Measurements from ENCODE around the gene XDH. TPM values are rescaled to one million over a fixed set of nuclear protein-coding genes. Genes with fewer than 3 reads are reported as not detected.

XDH gene
- total RNA-seq, 1 donor from 2014 or later = not detected

DNA sequence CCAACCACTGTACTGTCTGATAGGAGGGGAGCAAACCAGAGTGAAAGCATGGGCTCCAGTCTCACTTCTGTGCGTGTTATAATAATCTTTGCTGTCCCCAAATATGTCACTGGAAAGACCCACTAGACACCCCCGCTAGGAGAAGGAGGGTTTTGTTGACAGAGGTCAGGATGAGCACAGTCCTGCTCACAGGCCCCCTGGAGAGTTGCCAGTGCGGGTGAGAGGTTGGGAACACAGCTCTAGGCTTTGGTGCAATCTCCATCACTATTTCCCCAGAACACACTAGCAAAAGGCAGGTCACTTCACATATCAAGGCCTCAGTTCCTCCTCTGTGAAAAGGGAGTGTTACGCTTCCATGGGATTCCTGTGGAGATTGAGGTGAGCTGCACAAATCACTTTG, 9.7 kb downstream of the XDH start:
- Histone ChIP-seq H3K9ac (ENCODE audit: low read depth in 1 of 3, low read length in 3 of 3) (no peak overlapping the region), H3K4me3 (ENCODE audit: low read length in 3 of 3) (no peak overlapping the region), H3K4me1 (ENCODE audit: control insufficient read depth in 3 of 3, insufficient read depth in 3 of 3, low read length in 3 of 3) (no peaks in the 10 kb centered on the region), H3K9me3 (ENCODE audit: control insufficient read depth in 3 of 3, low read length in 3 of 3) (no peaks in the 10 kb centered on the region), H3K27me3 (ENCODE audit: control insufficient read depth in 3 of 3, insufficient read depth in 3 of 3, low read length in 3 of 3) (no peaks in the 10 kb centered on the region), H3K36me3 (ENCODE audit: control insufficient read depth in 3 of 3, insufficient read depth in 3 of 3, low read length in 3 of 3) (no peaks in the 10 kb centered on the region), H3K27ac (ENCODE audit: low read depth, low read length) (no peak overlapping the region)

DNA sequence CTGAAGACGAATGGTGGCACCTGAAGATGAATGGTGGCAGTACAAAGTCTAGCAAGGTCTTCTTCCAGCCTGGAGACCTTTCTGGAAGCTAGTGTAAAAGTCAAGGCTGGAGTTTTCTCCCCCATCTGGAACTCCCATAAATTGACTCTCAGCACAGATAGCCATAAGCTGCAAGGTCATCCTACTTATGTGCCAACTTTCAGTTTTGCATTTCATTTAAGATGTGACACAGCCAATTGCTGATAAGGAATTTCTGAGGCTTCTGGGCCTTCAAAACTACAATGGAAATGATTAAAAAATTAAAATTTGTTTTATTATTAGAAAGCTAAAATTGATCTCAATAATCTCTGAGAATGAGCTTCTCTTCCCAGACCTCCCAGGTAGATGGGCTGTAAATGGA, 10.2 kb downstream of the XDH start:
- no peaks in the 10 kb centered on the region for H3K9me3 ChIP-seq (ENCODE audit: control insufficient read depth in 3 of 3, low read length in 3 of 3)
- no peak overlapping the region for H3K27ac ChIP-seq (ENCODE audit: low read depth, low read length)
- no peaks in the 10 kb centered on the region for H3K4me1 ChIP-seq (ENCODE audit: control insufficient read depth in 3 of 3, insufficient read depth in 3 of 3, low read length in 3 of 3)
- no peak overlapping the region for H3K9ac ChIP-seq (ENCODE audit: low read depth in 1 of 3, low read length in 3 of 3)
- H3K36me3 ChIP-seq (ENCODE audit: control insufficient read depth in 3 of 3, insufficient read depth in 3 of 3, low read length in 3 of 3) = no peaks in the 10 kb centered on the region
- no peaks in the 10 kb centered on the region for H3K27me3 ChIP-seq (ENCODE audit: control insufficient read depth in 3 of 3, insufficient read depth in 3 of 3, low read length in 3 of 3)
- no peak overlapping the region for H3K4me3 ChIP-seq (ENCODE audit: low read length in 3 of 3)

DNA sequence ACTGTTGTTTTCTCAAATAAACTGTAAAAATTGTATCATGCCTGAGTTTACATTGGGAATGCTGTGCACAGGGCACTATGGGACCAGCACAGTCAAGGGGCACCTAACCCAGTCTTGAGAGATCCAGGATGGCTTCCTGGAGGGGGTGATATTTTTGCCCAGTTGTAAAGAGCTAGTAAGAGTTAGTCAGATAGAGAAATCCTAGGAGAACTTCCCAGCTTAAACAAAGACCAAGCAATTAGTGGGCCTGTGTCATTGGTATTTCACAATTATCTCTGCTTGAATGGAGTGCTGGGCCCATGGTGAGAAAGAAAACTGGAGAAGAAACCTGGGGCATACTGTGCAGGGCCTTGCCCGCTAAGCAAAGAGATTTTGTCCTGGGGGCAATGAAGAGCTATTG, 12.2 kb downstream of the XDH start:
- H3K4me3 ChIP-seq (ENCODE audit: low read length in 3 of 3) = no peak overlapping the region
- H3K27me3 ChIP-seq (ENCODE audit: control insufficient read depth in 3 of 3, insufficient read depth in 3 of 3, low read length in 3 of 3) = no peaks in the 10 kb centered on the region
- no peak overlapping the region for H3K27ac ChIP-seq (ENCODE audit: low read depth, low read length)
- H3K9me3 ChIP-seq (ENCODE audit: control insufficient read depth in 3 of 3, low read length in 3 of 3) = no peaks in the 10 kb centered on the region
- H3K9ac ChIP-seq (ENCODE audit: low read depth in 1 of 3, low read length in 3 of 3) = no peak overlapping the region
- H3K4me1 ChIP-seq (ENCODE audit: control insufficient read depth in 3 of 3, insufficient read depth in 3 of 3, low read length in 3 of 3) = peaks cover 4 to 11% (median 5%) of the 10 kb centered on the region in 3 donors
- H3K36me3 ChIP-seq (ENCODE audit: control insufficient read depth in 3 of 3, insufficient read depth in 3 of 3, low read length in 3 of 3) = no peaks in the 10 kb centered on the region

DNA sequence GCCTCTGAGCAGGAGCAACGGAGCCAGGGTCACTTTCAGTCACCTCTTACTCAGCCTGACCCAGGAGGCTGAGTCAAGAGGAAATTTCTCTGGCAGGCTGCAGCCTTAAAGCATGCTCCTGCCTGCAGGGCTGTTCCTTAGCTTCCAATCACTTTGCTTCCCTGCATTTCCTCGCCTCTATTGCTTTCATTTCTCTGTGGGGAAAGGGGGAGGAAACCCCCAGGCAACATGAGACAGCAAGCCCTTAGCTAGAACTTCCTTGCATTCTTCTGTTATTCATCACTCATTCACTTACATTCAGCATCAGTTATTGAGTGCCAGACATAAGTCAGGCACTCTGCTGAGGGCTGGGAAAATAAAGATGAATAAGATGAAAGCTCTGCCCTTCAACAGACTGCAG, 13.0 kb downstream of the XDH start:
- Histone ChIP-seq H3K4me3 (ENCODE audit: low read length in 3 of 3) (no peak overlapping the region), H3K36me3 (ENCODE audit: control insufficient read depth in 3 of 3, insufficient read depth in 3 of 3, low read length in 3 of 3) (no peaks in the 10 kb centered on the region), H3K9me3 (ENCODE audit: control insufficient read depth in 3 of 3, low read length in 3 of 3) (no peaks in the 10 kb centered on the region), H3K27me3 (ENCODE audit: control insufficient read depth in 3 of 3, insufficient read depth in 3 of 3, low read length in 3 of 3) (no peaks in the 10 kb centered on the region), H3K9ac (ENCODE audit: low read depth in 1 of 3, low read length in 3 of 3) (no peak overlapping the region), H3K4me1 (ENCODE audit: control insufficient read depth in 3 of 3, insufficient read depth in 3 of 3, low read length in 3 of 3) (peaks cover 8 to 18% (median 9%) of the 10 kb centered on the region in 3 donors), H3K27ac (ENCODE audit: low read depth, low read length) (no peak overlapping the region)

DNA sequence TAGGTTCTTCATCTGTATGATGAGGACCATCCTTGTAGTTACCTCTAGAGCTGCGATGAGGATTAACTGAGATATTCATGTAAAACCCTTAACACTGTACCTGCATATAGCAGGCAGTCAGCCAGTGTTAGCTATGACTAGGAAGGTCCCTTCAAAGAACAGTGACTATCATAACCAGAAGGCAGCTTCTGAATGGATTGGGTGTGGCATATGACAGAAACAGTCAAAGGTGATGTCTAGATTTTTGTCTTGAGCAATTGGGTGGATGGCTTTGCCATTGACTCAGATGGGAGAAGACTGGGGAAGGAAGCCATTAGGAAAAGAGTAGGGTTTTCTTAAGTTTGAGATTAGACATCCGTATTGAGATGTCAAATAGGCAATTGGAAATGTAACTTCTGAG, 15.7 kb downstream of the XDH start:
- Histone ChIP-seq H3K9ac (ENCODE audit: low read depth in 1 of 3, low read length in 3 of 3) (no peak overlapping the region), H3K4me3 (ENCODE audit: low read length in 3 of 3) (no peak overlapping the region), H3K27ac (ENCODE audit: low read depth, low read length) (no peak overlapping the region), H3K9me3 (ENCODE audit: control insufficient read depth in 3 of 3, low read length in 3 of 3) (no peaks in the 10 kb centered on the region), H3K27me3 (ENCODE audit: control insufficient read depth in 3 of 3, insufficient read depth in 3 of 3, low read length in 3 of 3) (no peaks in the 10 kb centered on the region), H3K36me3 (ENCODE audit: control insufficient read depth in 3 of 3, insufficient read depth in 3 of 3, low read length in 3 of 3) (no peaks in the 10 kb centered on the region), H3K4me1 (ENCODE audit: control insufficient read depth in 3 of 3, insufficient read depth in 3 of 3, low read length in 3 of 3) (peaks cover 9 to 20% (median 10%) of the 10 kb centered on the region in 3 donors)

DNA sequence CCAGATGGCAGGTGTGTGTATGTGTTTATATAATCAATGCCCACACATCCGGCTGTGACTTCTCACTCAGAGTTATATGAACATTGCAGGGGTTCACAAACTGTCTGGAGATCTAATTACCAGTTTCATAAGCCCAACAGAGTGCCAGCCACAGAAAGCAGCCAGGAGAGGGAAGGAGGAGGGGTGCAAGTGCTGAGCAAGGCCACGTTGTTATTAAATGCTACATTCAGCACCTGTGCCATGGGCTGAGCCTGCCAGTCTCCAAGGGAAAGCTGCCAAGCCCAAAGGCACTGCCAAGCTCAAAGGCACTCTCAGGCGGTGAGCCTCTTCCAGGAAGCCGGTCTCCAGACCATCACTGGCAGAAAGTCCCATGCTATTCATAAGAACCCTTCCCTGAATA, 17.4 kb downstream of the XDH start:
- H3K27ac ChIP-seq (ENCODE audit: low read depth, low read length) = peak overlapping the region; percentile 61
- H3K4me1 ChIP-seq (ENCODE audit: control insufficient read depth in 3 of 3, insufficient read depth in 3 of 3, low read length in 3 of 3) = peaks cover 9 to 20% (median 10%) of the 10 kb centered on the region in 3 donors
- no peaks in the 10 kb centered on the region for H3K9me3 ChIP-seq (ENCODE audit: control insufficient read depth in 3 of 3, low read length in 3 of 3)
- H3K36me3 ChIP-seq (ENCODE audit: control insufficient read depth in 3 of 3, insufficient read depth in 3 of 3, low read length in 3 of 3) = no peaks in the 10 kb centered on the region
- H3K27me3 ChIP-seq (ENCODE audit: control insufficient read depth in 3 of 3, insufficient read depth in 3 of 3, low read length in 3 of 3) = no peaks in the 10 kb centered on the region
- H3K9ac ChIP-seq (ENCODE audit: low read depth in 1 of 3, low read length in 3 of 3) = no peak overlapping the region
- H3K4me3 ChIP-seq (ENCODE audit: low read length in 3 of 3) = no peak overlapping the region

DNA sequence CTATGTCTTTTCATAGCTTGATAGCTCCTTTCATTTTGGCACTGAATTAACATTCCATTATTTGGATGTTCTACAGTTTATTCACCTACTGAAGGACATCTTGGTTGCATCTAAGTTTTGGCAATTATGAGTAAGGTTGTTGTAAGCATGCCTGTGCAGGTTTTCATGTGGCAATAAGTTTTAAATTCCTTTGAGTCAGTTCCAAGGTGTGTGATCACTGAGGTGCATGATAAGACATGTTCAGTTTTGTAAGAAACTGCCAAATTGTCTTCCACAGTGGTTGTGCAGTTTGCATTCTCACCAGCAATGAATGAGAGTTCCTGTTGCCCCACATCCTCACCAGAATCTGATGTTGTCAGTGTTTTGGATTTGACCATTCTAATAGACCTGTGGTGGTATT, 24.2 kb downstream of the XDH start:
- Histone ChIP-seq H3K4me3 (ENCODE audit: low read length in 3 of 3) (no peak overlapping the region), H3K9me3 (ENCODE audit: control insufficient read depth in 3 of 3, low read length in 3 of 3) (no peaks in the 10 kb centered on the region), H3K36me3 (ENCODE audit: control insufficient read depth in 3 of 3, insufficient read depth in 3 of 3, low read length in 3 of 3) (no peaks in the 10 kb centered on the region), H3K4me1 (ENCODE audit: control insufficient read depth in 3 of 3, insufficient read depth in 3 of 3, low read length in 3 of 3) (peaks cover 0 to under 1% (median 0%) of the 10 kb centered on the region in 3 donors), H3K27me3 (ENCODE audit: control insufficient read depth in 3 of 3, insufficient read depth in 3 of 3, low read length in 3 of 3) (no peaks in the 10 kb centered on the region), H3K27ac (ENCODE audit: low read depth, low read length) (no peak overlapping the region), H3K9ac (ENCODE audit: low read depth in 1 of 3, low read length in 3 of 3) (no peak overlapping the region)

DNA sequence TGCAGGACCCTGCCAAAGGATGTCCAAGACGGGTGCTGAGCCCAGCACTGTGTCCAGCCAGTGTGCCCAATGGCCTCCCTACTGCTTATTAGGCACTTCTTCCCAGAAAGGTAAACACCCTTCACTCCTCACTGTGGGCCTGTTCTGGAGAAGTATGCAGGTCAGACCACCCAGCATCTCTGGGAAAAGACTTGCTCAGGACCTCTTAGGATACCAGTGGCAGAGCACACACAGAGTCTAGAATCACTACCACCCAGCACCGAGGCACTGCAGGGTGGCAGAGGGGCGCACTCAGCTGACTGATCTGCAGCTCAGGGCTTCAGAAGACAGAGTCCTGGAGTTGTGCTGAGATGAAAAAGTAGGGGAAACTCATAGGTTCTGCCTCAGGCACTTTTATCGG, 25.8 kb downstream of the XDH start:
- no peak overlapping the region for H3K27ac ChIP-seq (ENCODE audit: low read depth, low read length)
- H3K4me3 ChIP-seq (ENCODE audit: low read length in 3 of 3) = no peak overlapping the region

DNA sequence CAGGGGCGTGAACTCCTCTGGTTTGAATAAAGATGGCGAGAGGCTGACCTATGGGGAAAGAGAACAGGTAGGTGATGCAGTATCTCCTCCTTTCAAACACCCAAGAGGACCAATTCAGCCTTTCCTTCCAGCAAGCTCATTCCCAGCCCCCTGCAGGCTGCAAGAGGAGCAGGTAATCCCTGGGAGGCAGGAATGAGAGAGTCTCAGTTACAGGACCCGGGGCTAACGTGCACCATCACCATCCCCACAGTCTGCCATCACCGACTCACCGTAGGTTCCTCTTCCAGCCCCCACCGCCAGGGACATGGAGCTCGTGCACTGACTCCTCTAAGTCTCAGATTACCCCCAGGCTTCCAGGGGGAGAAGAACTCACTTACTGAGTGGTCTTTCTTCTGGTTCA, 26.7 kb downstream of the XDH start:
- H3K9ac ChIP-seq (ENCODE audit: low read depth in 1 of 3, low read length in 3 of 3) = no peak overlapping the region
- no peaks in the 10 kb centered on the region for H3K9me3 ChIP-seq (ENCODE audit: control insufficient read depth in 3 of 3, low read length in 3 of 3)
- no peaks in the 10 kb centered on the region for H3K27me3 ChIP-seq (ENCODE audit: control insufficient read depth in 3 of 3, insufficient read depth in 3 of 3, low read length in 3 of 3)
- no peak overlapping the region for H3K27ac ChIP-seq (ENCODE audit: low read depth, low read length)
- no peaks in the 10 kb centered on the region for H3K36me3 ChIP-seq (ENCODE audit: control insufficient read depth in 3 of 3, insufficient read depth in 3 of 3, low read length in 3 of 3)
- no peak overlapping the region for H3K4me3 ChIP-seq (ENCODE audit: low read length in 3 of 3)
- peaks cover 0 to 8% (median 4%) of the 10 kb centered on the region in 3 donors for H3K4me1 ChIP-seq (ENCODE audit: control insufficient read depth in 3 of 3, insufficient read depth in 3 of 3, low read length in 3 of 3)

More for the DNA sequence above, 25.8 kb downstream of the XDH start:
- Histone ChIP-seq H3K9me3 (ENCODE audit: control insufficient read depth in 3 of 3, low read length in 3 of 3) (no peaks in the 10 kb centered on the region), H3K27me3 (ENCODE audit: control insufficient read depth in 3 of 3, insufficient read depth in 3 of 3, low read length in 3 of 3) (no peaks in the 10 kb centered on the region), H3K9ac (ENCODE audit: low read depth in 1 of 3, low read length in 3 of 3) (no peak overlapping the region), H3K36me3 (ENCODE audit: control insufficient read depth in 3 of 3, insufficient read depth in 3 of 3, low read length in 3 of 3) (no peaks in the 10 kb centered on the region), H3K4me1 (ENCODE audit: control insufficient read depth in 3 of 3, insufficient read depth in 3 of 3, low read length in 3 of 3) (peaks cover 0 to 5% (median 4%) of the 10 kb centered on the region in 3 donors)

DNA sequence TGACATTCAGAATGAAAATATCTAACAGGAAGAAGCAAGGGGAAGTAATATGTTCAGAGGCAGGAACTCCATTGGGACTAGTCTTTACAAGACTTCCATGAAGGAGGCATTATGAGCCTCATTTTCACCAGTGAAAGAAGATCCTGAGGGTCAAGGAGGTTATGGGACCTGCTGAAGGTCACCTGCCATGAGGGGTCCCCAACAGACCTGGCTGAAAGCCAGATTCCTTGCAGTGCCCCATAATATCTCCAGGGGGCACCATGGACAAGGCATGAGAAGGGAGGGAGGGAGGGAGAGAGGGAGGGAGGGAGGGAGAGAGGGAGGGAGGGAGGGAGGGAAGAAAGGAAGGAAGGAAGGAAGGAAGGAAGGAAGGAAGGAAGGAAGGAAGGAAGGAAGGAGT, 27.9 kb downstream of the XDH start:
- H3K36me3 ChIP-seq (ENCODE audit: control insufficient read depth in 3 of 3, insufficient read depth in 3 of 3, low read length in 3 of 3) = no peaks in the 10 kb centered on the region
- no peaks in the 10 kb centered on the region for H3K27me3 ChIP-seq (ENCODE audit: control insufficient read depth in 3 of 3, insufficient read depth in 3 of 3, low read length in 3 of 3)
- H3K4me1 ChIP-seq (ENCODE audit: control insufficient read depth in 3 of 3, insufficient read depth in 3 of 3, low read length in 3 of 3) = peaks cover 0 to 8% (median 4%) of the 10 kb centered on the region in 3 donors
- H3K9ac ChIP-seq (ENCODE audit: low read depth in 1 of 3, low read length in 3 of 3) = no peak overlapping the region
- no peaks in the 10 kb centered on the region for H3K9me3 ChIP-seq (ENCODE audit: control insufficient read depth in 3 of 3, low read length in 3 of 3)
- no peak overlapping the region for H3K4me3 ChIP-seq (ENCODE audit: low read length in 3 of 3)
- H3K27ac ChIP-seq (ENCODE audit: low read depth, low read length) = no peak overlapping the region

DNA sequence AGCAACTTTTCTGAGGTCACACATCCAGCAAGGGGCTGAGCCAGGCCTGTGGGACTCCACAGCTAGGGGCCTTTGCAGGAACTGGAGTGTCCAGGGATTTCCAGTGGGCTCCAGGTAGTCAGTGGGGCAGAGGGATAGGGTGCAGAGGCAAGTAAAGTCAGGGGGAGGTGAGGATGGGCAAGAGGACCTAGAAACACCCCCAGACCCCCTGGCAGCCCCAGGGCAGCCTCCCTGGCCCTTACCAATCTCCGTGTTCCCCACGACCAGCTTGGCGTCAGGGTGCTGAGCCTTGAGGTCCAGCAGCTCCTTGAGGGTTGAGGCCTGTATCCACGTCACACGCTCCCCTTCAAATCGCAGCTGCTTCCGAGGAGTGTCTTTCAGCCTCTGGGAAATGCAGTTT, 28.4 kb downstream of the XDH start:
- no peak overlapping the region for H3K9ac ChIP-seq (ENCODE audit: low read depth in 1 of 3, low read length in 3 of 3)
- H3K4me3 ChIP-seq (ENCODE audit: low read length in 3 of 3) = no peak overlapping the region

More for the DNA sequence above, 28.4 kb downstream of the XDH start:
- H3K9me3 ChIP-seq (ENCODE audit: control insufficient read depth in 3 of 3, low read length in 3 of 3) = no peaks in the 10 kb centered on the region
- peaks cover 0 to 8% (median 4%) of the 10 kb centered on the region in 3 donors for H3K4me1 ChIP-seq (ENCODE audit: control insufficient read depth in 3 of 3, insufficient read depth in 3 of 3, low read length in 3 of 3)
- H3K27me3 ChIP-seq (ENCODE audit: control insufficient read depth in 3 of 3, insufficient read depth in 3 of 3, low read length in 3 of 3) = no peaks in the 10 kb centered on the region
- no peaks in the 10 kb centered on the region for H3K36me3 ChIP-seq (ENCODE audit: control insufficient read depth in 3 of 3, insufficient read depth in 3 of 3, low read length in 3 of 3)
- no peak overlapping the region for H3K27ac ChIP-seq (ENCODE audit: low read depth, low read length)

Data from skeletal muscle tissue (tissue), 4 donors.